ENCODE measurements around the gene KCNC1. TPM values are rescaled to one million over a fixed set of nuclear protein-coding genes. Genes with fewer than 3 reads are reported as not detected.

KCNC1 gene
- total and polyA plus RNA-seq, 9 of the 15 experiments (the other 6 are each of a cell fraction or from before 2014, with no cell fraction given) = 0.05 to 0.08 TPM; not detected in 7

- Histone ChIP-seq H3K4me3 (no peak overlapping the region), H3K4me2 (ENCODE audit: insufficient read depth, low read length) (no peak overlapping the region), H3K27me3 (ENCODE audit: control insufficient read depth in 2 of 2, insufficient read depth in 2 of 2, low read length in 2 of 2) (peaks cover 22 to 65% of the 10 kb centered on the region in 2 experiments; a peak in 4 of 5 replicates), H4K20me1 (replicated peaks; ENCODE audit: control insufficient read depth, insufficient read depth, low read length) (peaks cover 11% of the 10 kb centered on the region; the same call in 1 of the 2 replicates), H3K27ac (ENCODE audit: extremely low read depth, low read depth, low read length) (no peak overlapping the region), H3K4me1 (replicated peaks in 1 of 2; ENCODE audit: control insufficient read depth in 2 of 2, insufficient read depth in 2 of 2, low read length in 2 of 2) (0 out of 5 replicates have a peak, but pooled peaks cover 0 to 3% of the 10 kb centered on the region in 2 experiments), H3K9me3 (replicated peaks; ENCODE audit: control insufficient read depth, insufficient read depth, low read depth, low read length) (no peaks in the 10 kb centered on the region), H3K79me2 (ENCODE audit: control insufficient read depth, insufficient read depth, low read length) (no peaks in the 10 kb centered on the region), H3K9ac (ENCODE audit: insufficient read depth in 1 of 2, low read depth in 2 of 2, low read length in 2 of 2) (no peak overlapping the region), H2AFZ (ENCODE audit: low read depth, low read length) (no peak overlapping the region), H3K36me3 (ENCODE audit: control insufficient read depth, insufficient read depth, low read length) (no peaks in the 10 kb centered on the region), H3K9me1 (ENCODE audit: control insufficient read depth, insufficient read depth, low read length) (no peaks in the 10 kb centered on the region)
- CTCF ChIA-PET (ENCODE audit: low intra/inter-chr PET ratio) = no interaction called here
- FAIRE-seq = no peak
- no TSS peak for BruUV-seq (replicated peaks)
- WGBS (ENCODE audit: insufficient coverage, low coverage, missing lambda C conversion rate) = 3% methylated on average over 15 of the region's 15 CpGs
- no peak for ATAC-seq
- TF ChIP-seq TFE3 (CRISPR knock-in tag; IDR thresholded peaks at IDR 0.05) (no peak), PYGO2 (tag; IDR thresholded peaks at IDR 0.05) (no peak), KDM4B (IDR thresholded peaks at IDR 0.05; ENCODE audit: borderline replicate concordance in 2 of 2, low read depth in 1 of 2) (no peak), MITF (IDR thresholded peaks at IDR 0.05) (no peak), ARNT (IDR thresholded peaks at IDR 0.05) (no peak), CREBBP (IDR thresholded peaks at IDR 0.05; ENCODE audit: low read depth, low read length) (no peak), RBM14 (IDR thresholded peaks at IDR 0.05; ENCODE audit: borderline replicate concordance, insufficient read depth, low read depth, low read length) (no peak), POLR3A (IDR thresholded peaks at IDR 0.05; ENCODE audit: borderline replicate concordance, extremely low read depth, insufficient read depth, insufficient read length) (no peak), NR1H2 (CRISPR knock-in tag; IDR thresholded peaks at IDR 0.05) (no peak), ELK1 (CRISPR knock-in tag; IDR thresholded peaks at IDR 0.05) (no peak), ATF3 (IDR thresholded peaks at IDR 0.05) (no peak), ATF3 (CRISPR knock-in tag; conservative IDR thresholded peaks at IDR 0.05) (no peak), SNAPC5 (CRISPR knock-in tag; IDR thresholded peaks at IDR 0.05) (no peak), CBX1 (IDR thresholded peaks at IDR 0.05; ENCODE audit: low read depth) (no peak), TEAD1 (CRISPR knock-in tag; IDR thresholded peaks at IDR 0.05) (no peak), RBFOX2 (IDR thresholded peaks at IDR 0.05; ENCODE audit: low read depth, low read length) (no peak)
- in situ Hi-C loops (cut with MboI) = no loop called here
- intact Hi-C loops (cut with micrococcal nuclease) = no loop called here
- no peak for DNase-seq (ENCODE audit: extremely low read depth in 1 of 4, low spot score in 3 of 4)
- POLR2A ChIA-PET = interaction anchor here (0.6 kb wide), 1 partner anchor 378 kb away, joined by 3 read pairs; no protein-coding TSS in a partner anchor
These were observed 46.1 kb downstream of the KCNC1 start for GRCh38 chr11:17780668-17781067.

Measured in K562 (cell line).